ENCODE measurements around the gene NHERF1.
A peak's percentile ranks its signal among the peaks of the same experiment; 100 is the strongest.

Gene NHERF1

GRCh38 chr17:74748529-74749278, at the start of gene NHERF1:
NHERF1 (plus strand) TSS chr17:74748628; CDS start chr17:74748847, 219 bp downstream.
- peak; percentile 91 for DNase-seq

GRCh38 chr17:74699236-74699635, 49.2 kb upstream of the NHERF1 start:
- DNase-seq, result no peak

- DNase-seq, result no peak
Observed at GRCh38 chr17:74702116-74702871, 46.1 kb upstream of the NHERF1 start.

GRCh38 chr17:74703311-74703710, 45.1 kb upstream of the NHERF1 start:
- no peak for DNase-seq

GRCh38 chr17:74704544-74704943, 43.9 kb upstream of the NHERF1 start:
- no peak for DNase-seq

GRCh38 chr17:74711058-74711824, 37.2 kb upstream of the NHERF1 start:
- no peak for DNase-seq

- no peak for DNase-seq
Observed at GRCh38 chr17:74712301-74712700, 36.1 kb upstream of the NHERF1 start.

GRCh38 chr17:74712756-74713155, 35.7 kb upstream of the NHERF1 start, which contains the start of gene CD300LF:
CD300LF (minus strand) TSS chr17:74712923; CDS start chr17:74712866, 57 bp downstream.
- no peak for DNase-seq

- DNase-seq, result no peak
Observed at GRCh38 chr17:74713171-74713755, 35.2 kb upstream of the NHERF1 start.

GRCh38 chr17:74715144-74715543, 33.3 kb upstream of the NHERF1 start:
- no peak for DNase-seq

- DNase-seq, result no peak
Observed at GRCh38 chr17:74720506-74720905, 27.9 kb upstream of the NHERF1 start.

GRCh38 chr17:74722782-74723181, 25.6 kb upstream of the NHERF1 start:
- DNase-seq, result no peak

GRCh38 chr17:74723891-74724290, 24.5 kb upstream of the NHERF1 start:
- no peak for DNase-seq

- DNase-seq, result no peak
Observed at GRCh38 chr17:74725111-74725510, 23.3 kb upstream of the NHERF1 start.

GRCh38 chr17:74728033-74728701, 20.3 kb upstream of the NHERF1 start:
- no peak for DNase-seq

- no peak for DNase-seq
Observed at GRCh38 chr17:74728702-74729075, 19.7 kb upstream of the NHERF1 start.

- no peak for DNase-seq
Observed at GRCh38 chr17:74729368-74729767, 19.1 kb upstream of the NHERF1 start.

- DNase-seq, result no peak
Observed at GRCh38 chr17:74729866-74730265, 18.6 kb upstream of the NHERF1 start.

GRCh38 chr17:74730491-74731346, 17.7 kb upstream of the NHERF1 start:
- DNase-seq, result no peak

- no peak for DNase-seq
Observed at GRCh38 chr17:74731347-74731605, 17.2 kb upstream of the NHERF1 start.

- no peak for DNase-seq
Observed at GRCh38 chr17:74732042-74732867, 16.2 kb upstream of the NHERF1 start.
